DOHH2 (cell line): ENCODE measurements around the gene ZFHX3.

Experiments used
- H3F3A ChIP-seq: fragments of 200-600 bp; sonication (generic), shearing (Covaris generic); 2 replicates; pipeline ENCODE4 v1.6.0; 2016; ENCODE audit warnings: antibody characterized with exemption, mild to moderate bottlenecking; ENCODE audit not compliant: control insufficient read depth, insufficient read depth
- H3K27ac ChIP-seq: fragments of 200-600 bp; sonication (generic); 2 replicates; pipeline ENCODE4 v1.5.1; 2014; ENCODE audit warnings: low read depth, mild to moderate bottlenecking, low read length, moderate library complexity
- H3K27me3 ChIP-seq: fragments of 200-600 bp; sonication (generic); 2 replicates; pipeline ENCODE4 v1.6.1; 2014; ENCODE audit warnings: mild to moderate bottlenecking, low read length, mixed read lengths; ENCODE audit not compliant: control insufficient read depth
- H3K36me3 ChIP-seq: fragments of 200-600 bp; sonication (generic); 2 replicates; pipeline ENCODE4 v1.6.1; 2014; ENCODE audit warnings: mild to moderate bottlenecking, low read length, moderate library complexity, mixed read lengths; ENCODE audit not compliant: control insufficient read depth
- H3K4me1 ChIP-seq: fragments of 200-600 bp; sonication (generic); 2 replicates; pipeline ENCODE4 v1.6.1; 2014; ENCODE audit warnings: mild to moderate bottlenecking, low read length, mixed read lengths; ENCODE audit not compliant: control insufficient read depth
- H3K4me2 ChIP-seq: fragments of 200-600 bp; sonication (generic); 2 replicates; pipeline ENCODE4 v1.6.0; 2014; ENCODE audit warnings: mild to moderate bottlenecking, low read length, moderate library complexity
- H3K4me3 ChIP-seq: fragments of 200-600 bp; sonication (generic); 2 replicates; pipeline ENCODE4 v1.5.1; 2014; ENCODE audit warnings: mild to moderate bottlenecking, low read length, mixed read lengths
- H3K79me2 ChIP-seq: fragments of 200-600 bp; sonication (generic); 2 replicates; pipeline ENCODE4 v1.6.1; 2014; ENCODE audit warnings: mild to moderate bottlenecking, low read length, mixed read lengths; ENCODE audit not compliant: control insufficient read depth
- H3K9me2 ChIP-seq: fragments of 200-600 bp; sonication (generic); replicated peaks from 2 replicates; pipeline ENCODE4 v1.6.1; 2014; ENCODE audit warnings: mild to moderate bottlenecking, low read length, mixed read lengths; ENCODE audit not compliant: control insufficient read depth
- H3K9me3 ChIP-seq: fragments of 200-600 bp; sonication (generic); 2 replicates; pipeline ENCODE4 v1.6.1; 2014; ENCODE audit warnings: antibody characterized with exemption, low read length, mixed read lengths; ENCODE audit not compliant: control insufficient read depth, insufficient read depth
- H4K20me1 ChIP-seq: fragments of 200-600 bp; sonication (generic); 2 replicates; pipeline ENCODE4 v1.6.0; 2014; ENCODE audit warnings: low read depth, mild to moderate bottlenecking, antibody characterized with exemption, low read length, moderate library complexity; ENCODE audit not compliant: control insufficient read depth, insufficient read depth
- CTCF ChIP-seq: fragments of 200-600 bp; sonication (generic); IDR thresholded peaks from one replicate; pipeline ENCODE4 v1.5.1; 2014; ENCODE audit warnings: antibody characterized with exemption, mild to moderate bottlenecking, low read depth, low read length; ENCODE audit not compliant: poor library complexity, severe bottlenecking
- EZH2phosphoT487 ChIP-seq: fragments of 200-600 bp; sonication (generic); IDR thresholded peaks from 2 replicates; pipeline ENCODE4 v1.6.1; 2017; ENCODE audit warnings: borderline replicate concordance, mild to moderate bottlenecking, antibody characterized with exemption, low read length, moderate library complexity, mixed read lengths

Gene ZFHX3

GRCh38 chr16:72856797-72857196, 191.1 kb downstream of the ZFHX3 start:
- Histone ChIP-seq H3F3A (no peaks in the 10 kb centered on the region), H3K27ac (no peak overlapping the region), H3K36me3 (no peaks in the 10 kb centered on the region), H4K20me1 (no peaks in the 10 kb centered on the region), H3K9me2 (no peaks in the 10 kb centered on the region), H3K4me1 (peaks cover 12% of the 10 kb centered on the region), H3K9me3 (no peaks in the 10 kb centered on the region), H3K4me3 (no peak overlapping the region), H3K79me2 (no peaks in the 10 kb centered on the region), H3K4me2 (no peak overlapping the region), H3K27me3 (no peaks in the 10 kb centered on the region)
- no peak for TF ChIP-seq EZH2phosphoT487
- peak; percentile 57 for TF ChIP-seq CTCF

- no peaks in the 10 kb centered on the region for H3F3A ChIP-seq
- H3K4me2 ChIP-seq, result 0 out of 2 replicates have a peak overlapping the region, but pooled peaks have one; percentile 1
- TF ChIP-seq CTCF, result no peak
- no peak for TF ChIP-seq EZH2phosphoT487
- H3K79me2 ChIP-seq, result no peaks in the 10 kb centered on the region
- H3K36me3 ChIP-seq, result no peaks in the 10 kb centered on the region
- no peak overlapping the region for H3K27ac ChIP-seq
- no peaks in the 10 kb centered on the region for H4K20me1 ChIP-seq
- no peaks in the 10 kb centered on the region for H3K27me3 ChIP-seq
- no peaks in the 10 kb centered on the region for H3K9me3 ChIP-seq
- H3K4me3 ChIP-seq, result no peak overlapping the region
- H3K9me2 ChIP-seq, result no peaks in the 10 kb centered on the region
- peaks cover 12% of the 10 kb centered on the region for H3K4me1 ChIP-seq
These were observed 193.5 kb downstream of the ZFHX3 start for GRCh38 chr16:72854267-72854959.

GRCh38 chr16:72853575-72854266, 194.2 kb downstream of the ZFHX3 start:
- Histone ChIP-seq H3K27me3 (no peaks in the 10 kb centered on the region), H3F3A (no peaks in the 10 kb centered on the region), H3K36me3 (no peaks in the 10 kb centered on the region), H4K20me1 (no peaks in the 10 kb centered on the region), H3K4me1 (peaks cover 12% of the 10 kb centered on the region), H3K27ac (no peak overlapping the region), H3K4me3 (no peak overlapping the region), H3K4me2 (0 out of 2 replicates have a peak overlapping the region, but pooled peaks have one; percentile 1), H3K79me2 (no peaks in the 10 kb centered on the region), H3K9me3 (no peaks in the 10 kb centered on the region), H3K9me2 (no peaks in the 10 kb centered on the region)
- no peak for TF ChIP-seq EZH2phosphoT487
- no peak for TF ChIP-seq CTCF
